GM12872 (cell line): ENCODE measurements around the gene CYP2S1.

Experiments used
- TF ChIP-seq, protein P1 (sequence below): IDR thresholded peaks from 3 replicates; pipeline ENCODE4 v1.5.1; 2011; ENCODE audit warnings: low read depth, mild to moderate bottlenecking, low read length, moderate library complexity; ENCODE audit not compliant: insufficient read depth

Gene CYP2S1

DNA sequence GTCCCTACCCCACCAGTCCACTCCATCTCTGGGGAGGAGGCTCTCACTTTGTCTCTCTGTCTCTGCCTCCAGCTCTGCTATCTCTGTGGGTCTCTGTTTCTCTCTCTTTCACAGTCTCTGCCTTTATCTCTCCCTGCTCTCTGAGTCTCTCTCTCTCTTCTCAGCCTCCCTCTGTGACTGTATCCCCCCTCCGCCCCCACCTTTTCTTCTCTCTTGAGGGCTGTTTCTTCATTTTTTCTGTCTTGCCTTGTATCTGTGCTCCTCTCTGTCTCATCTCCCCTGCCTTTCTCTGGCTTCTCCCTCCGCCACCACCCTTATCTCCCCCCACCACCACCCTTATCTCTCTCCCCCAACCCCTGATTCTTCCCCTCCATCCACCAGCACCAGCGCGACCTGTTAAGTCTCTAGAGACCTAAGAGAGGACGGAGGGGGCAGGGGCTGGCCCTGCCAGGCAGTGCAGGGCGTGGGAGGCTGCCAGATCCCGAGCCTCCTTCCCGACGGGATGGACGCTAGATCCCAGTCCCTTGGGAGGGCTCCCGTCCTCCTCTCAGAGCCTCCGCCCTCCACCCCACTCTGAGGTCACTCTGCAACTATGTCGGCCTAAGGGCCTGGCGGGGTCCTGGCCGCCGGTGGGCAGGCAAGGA lies 27.0 kb downstream of the CYP2S1 start:
- TF ChIP-seq, protein P1, sequence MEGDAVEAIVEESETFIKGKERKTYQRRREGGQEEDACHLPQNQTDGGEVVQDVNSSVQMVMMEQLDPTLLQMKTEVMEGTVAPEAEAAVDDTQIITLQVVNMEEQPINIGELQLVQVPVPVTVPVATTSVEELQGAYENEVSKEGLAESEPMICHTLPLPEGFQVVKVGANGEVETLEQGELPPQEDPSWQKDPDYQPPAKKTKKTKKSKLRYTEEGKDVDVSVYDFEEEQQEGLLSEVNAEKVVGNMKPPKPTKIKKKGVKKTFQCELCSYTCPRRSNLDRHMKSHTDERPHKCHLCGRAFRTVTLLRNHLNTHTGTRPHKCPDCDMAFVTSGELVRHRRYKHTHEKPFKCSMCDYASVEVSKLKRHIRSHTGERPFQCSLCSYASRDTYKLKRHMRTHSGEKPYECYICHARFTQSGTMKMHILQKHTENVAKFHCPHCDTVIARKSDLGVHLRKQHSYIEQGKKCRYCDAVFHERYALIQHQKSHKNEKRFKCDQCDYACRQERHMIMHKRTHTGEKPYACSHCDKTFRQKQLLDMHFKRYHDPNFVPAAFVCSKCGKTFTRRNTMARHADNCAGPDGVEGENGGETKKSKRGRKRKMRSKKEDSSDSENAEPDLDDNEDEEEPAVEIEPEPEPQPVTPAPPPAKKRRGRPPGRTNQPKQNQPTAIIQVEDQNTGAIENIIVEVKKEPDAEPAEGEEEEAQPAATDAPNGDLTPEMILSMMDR = no peak

DNA sequence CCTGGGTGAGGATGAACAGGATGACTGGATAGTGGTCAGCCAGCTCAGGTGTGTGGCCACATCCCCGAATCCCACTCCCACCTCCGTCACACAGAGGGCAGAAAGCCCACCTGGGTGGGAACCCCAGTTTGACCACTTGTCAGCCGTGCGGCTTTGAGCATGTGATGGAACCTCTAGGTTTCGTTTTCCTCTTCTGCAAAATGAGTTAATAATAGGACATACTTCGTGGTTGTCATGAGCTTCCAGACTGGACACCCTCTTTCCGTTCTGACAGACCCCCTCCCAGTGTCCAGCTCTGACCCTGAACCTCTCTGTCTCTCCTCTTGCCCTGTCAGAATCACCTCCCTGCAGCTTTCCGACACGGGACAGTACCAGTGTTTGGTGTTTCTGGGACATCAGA lies 27.8 kb downstream of the CYP2S1 start:
- TF ChIP-seq, protein P1 = no peak

DNA sequence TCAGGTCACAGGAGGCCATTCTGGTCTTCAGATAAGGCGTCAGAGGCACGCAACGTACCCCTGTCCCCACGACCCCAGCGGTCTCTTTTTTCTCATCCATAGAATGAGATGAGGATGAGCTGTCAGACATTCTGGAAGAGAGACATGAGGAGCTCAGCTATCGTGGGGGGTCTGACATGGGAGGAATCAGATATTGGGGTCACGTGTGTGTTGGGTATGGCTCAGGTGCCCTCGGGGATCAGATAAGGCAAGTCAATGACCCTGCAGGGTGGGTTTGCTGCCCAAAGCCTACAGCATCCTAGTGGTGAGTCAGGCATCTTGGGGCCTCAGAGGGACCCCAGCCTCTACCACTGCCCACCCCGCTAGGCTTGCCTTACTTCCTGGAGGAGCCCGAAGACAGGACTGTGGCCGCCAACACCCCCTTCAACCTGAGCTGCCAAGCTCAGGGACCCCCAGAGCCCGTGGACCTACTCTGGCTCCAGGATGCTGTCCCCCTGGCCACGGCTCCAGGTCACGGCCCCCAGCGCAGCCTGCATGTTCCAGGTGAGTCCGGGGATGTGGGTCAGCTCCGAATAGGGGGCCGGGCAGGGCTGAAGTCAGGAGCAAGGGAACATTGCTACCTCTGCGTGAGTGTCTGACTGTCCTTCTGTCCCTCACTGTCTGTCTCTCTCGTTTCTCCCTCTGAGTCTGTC lies 28.6 kb downstream of the CYP2S1 start:
- TF ChIP-seq, protein P1 = no peak

DNA sequence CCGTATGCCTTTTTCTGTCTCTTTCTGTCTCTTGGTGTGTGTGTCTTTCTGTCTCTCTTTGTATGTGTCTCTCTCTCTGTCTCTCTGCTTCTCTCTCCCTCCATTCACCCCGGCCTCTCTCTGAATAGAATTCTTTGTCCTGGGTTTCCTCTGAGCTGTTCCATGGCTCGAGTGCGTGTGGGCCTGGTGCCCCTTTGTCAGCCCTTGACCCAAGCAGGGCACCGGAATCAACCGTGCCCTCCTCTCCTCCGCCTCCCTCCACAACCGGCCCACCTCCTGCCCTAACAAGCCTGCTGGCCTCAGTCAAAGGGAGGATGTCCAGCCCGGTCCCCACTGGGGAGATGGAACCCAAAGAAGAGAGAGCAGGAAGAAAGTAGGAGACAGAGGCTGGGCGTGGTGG lies 29.2 kb downstream of the CYP2S1 start:
- TF ChIP-seq, protein P1 = no peak

DNA sequence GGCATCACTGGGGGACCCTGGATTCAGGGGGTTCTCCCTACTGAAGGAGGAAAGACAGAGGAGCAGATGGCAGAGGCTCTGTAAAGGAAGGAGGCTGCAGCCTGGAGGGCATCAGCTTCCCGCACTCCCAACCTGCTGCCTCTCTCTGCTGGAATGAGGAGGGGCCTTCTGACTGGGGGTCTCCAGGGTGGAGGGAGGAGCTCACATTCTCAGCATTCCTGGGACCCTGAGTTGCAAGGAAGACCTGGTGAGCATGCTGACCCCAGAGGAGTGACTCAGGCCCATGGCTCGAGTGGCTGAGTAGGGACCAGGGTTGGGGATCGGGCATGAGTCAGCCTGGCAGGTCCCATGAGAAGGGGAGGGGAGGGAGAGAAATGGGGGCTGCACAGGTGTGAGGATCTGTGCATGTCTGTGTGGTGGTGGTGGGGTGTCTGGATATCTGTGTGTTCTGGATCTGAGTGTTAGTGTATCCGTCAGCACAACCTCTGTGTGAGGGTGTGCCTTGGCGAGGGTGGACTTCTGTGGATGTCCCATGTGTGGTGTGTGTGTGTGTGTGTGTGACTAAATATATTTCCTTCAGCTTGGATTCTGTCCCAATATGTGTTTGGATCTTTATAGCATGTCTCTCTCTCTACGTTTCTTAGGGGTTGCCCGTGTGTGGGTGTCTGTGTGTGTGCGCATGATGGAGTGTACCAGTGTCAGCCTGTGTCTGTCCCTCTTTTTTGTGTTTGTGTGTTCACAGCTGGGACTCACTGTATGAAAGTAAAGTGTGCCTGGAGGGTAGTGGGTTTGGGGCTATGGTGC lies 30.6 kb downstream of the CYP2S1 start:
- TF ChIP-seq, protein P1 = no peak

DNA sequence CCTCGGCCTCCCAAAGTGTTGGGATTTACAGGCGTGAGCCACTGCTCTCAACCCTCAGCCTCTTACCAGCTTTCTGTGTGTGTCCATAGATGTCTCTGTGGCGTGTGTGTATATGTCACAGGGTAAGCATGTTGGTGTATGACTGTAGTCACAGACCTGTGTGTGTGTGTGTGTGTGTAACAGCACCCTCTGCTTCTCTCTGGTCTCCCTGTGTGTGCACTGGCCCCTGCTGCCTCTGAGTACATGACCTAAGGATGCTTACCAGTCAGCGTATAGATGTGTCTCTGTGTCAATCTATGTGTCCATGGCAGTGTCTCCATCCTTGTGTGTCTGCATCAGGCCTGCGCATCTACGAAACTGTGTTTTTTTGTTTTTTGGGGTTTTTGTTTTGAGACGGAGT lies 31.6 kb downstream of the CYP2S1 start:
- TF ChIP-seq, protein P1 = no peak
